ENCODE measurements around the gene DSN1.

DSN1 gene

GRCh38 chr20:36745234-36745926 is 28.2 kb downstream of the DSN1 start:
- peak overlapping the region; percentile 80 for H3K4me3 ChIP-seq (replicated peaks; ENCODE audit: low read depth, low read length)
- DNase-seq (ENCODE audit: extremely low read depth, low read depth), result no peak
- no peak for TF ChIP-seq CTCF (IDR thresholded peaks at IDR 0.05; ENCODE audit: low read depth, low read length, missing control alignments)

- H3K4me3 ChIP-seq (replicated peaks; ENCODE audit: low read depth, low read length), result peak overlapping the region; percentile 80
- no peak for DNase-seq (ENCODE audit: extremely low read depth, low read depth)
- no peak for TF ChIP-seq CTCF (IDR thresholded peaks at IDR 0.05; ENCODE audit: low read depth, low read length, missing control alignments)
Measured at GRCh38 chr20:36744764-36745191, 28.8 kb downstream of the DSN1 start.

- no peak overlapping the region; the same call in 1 of the 2 replicates for H3K4me3 ChIP-seq (replicated peaks; ENCODE audit: low read depth, low read length)
- no peak for TF ChIP-seq CTCF (IDR thresholded peaks at IDR 0.05; ENCODE audit: low read depth, low read length, missing control alignments)
Measured at GRCh38 chr20:36744243-36744642, 29.3 kb downstream of the DSN1 start.

GRCh38 chr20:36742558-36742957 is 31.0 kb downstream of the DSN1 start:
- no peak for DNase-seq (ENCODE audit: extremely low read depth, low read depth)
- no peak for TF ChIP-seq CTCF (IDR thresholded peaks at IDR 0.05; ENCODE audit: low read depth, low read length, missing control alignments)
- no peak overlapping the region for H3K4me3 ChIP-seq (replicated peaks; ENCODE audit: low read depth, low read length)

More at GRCh38 chr20:36744243-36744642, 29.3 kb downstream of the DSN1 start:
- no peak for DNase-seq (ENCODE audit: extremely low read depth, low read depth)

GRCh38 chr20:36741072-36741471 is 32.5 kb downstream of the DSN1 start:
- no peak for TF ChIP-seq CTCF (IDR thresholded peaks at IDR 0.05; ENCODE audit: low read depth, low read length, missing control alignments)
- no peak overlapping the region for H3K4me3 ChIP-seq (replicated peaks; ENCODE audit: low read depth, low read length)
- DNase-seq (ENCODE audit: extremely low read depth, low read depth), result no peak

GRCh38 chr20:36737183-36737499 is 36.4 kb downstream of the DSN1 start:
- H3K4me3 ChIP-seq (replicated peaks; ENCODE audit: low read depth, low read length), result no peak overlapping the region
- no peak for TF ChIP-seq CTCF (IDR thresholded peaks at IDR 0.05; ENCODE audit: low read depth, low read length, missing control alignments)
- no peak for DNase-seq (ENCODE audit: extremely low read depth, low read depth)

Data from HFF-Myc (cell line).